ENCODE measurements around the gene TFCP2L1.

DNA sequence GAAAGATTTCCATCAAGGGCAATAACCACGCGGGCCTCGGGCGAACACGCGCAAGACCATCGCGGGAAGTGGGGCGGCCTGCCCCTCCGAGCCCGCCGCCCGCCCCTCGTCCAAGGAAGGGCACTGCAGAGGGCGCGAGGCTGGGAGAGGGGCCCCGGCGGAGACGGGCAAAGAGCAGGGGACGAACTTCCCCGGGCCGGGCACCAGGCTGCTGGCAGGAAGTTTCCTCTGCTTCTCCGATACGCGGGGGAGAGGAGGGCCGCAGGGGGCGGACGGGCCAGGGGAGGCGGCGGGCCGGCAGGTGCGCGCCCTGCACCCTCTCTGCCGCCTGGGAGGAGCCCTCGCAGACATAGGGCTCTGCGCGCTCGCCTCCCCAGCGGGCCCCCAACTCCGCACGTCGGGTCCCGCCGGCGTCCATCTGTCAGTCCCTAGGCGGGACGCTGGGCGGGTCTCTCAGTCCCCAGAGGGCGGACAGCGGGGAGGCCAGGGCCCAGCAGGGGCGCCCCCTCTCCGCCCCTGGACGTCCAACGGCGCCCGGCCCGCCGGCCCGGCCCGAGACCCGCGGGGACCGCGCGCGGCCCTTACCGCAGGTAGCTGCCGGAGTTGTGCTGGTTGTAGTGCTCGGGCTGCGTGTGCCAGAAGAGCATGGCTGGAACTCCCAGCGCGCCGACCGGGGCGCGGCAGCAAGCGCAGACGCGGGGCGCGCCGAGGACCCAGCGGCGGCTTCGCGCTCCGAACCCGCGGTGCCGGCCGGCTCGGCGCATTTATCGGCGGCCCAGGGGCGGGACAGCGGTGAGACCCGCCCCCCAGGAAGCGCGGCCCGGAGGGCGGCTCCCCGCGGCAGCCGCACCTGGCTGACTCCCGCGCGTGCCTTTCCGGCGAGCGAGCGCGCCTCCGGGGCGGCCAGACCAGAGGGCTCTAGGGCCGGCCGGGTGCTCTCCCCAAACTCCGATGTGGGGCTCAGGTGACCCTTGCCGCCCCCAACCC is at the start of gene TFCP2L1:
- TF ChIP-seq GATA3 (IDR thresholded peaks at IDR 0.05; ENCODE audit: low read depth, low read length) (no peak), GATA2 (IDR thresholded peaks at IDR 0.05; ENCODE audit: low read depth, low read length) (no peak)
